ENCODE data around the gene MINAR2. TPM values are rescaled to one million over a fixed set of nuclear protein-coding genes. Genes with fewer than 3 reads are reported as not detected.

MINAR2 gene
- total RNA-seq, 1 donor from 2014 or later, result not detected

Other genes starting within 250 kb of the MINAR2 start
- gene CHSY3, start 156.4 kb downstream of the MINAR2 start, total RNA-seq (ENCODE audit: low replicate concordance), result 0.30 and 0.90 TPM in 2 replicates